SK-N-MC (cell line): ENCODE data around the gene ANKRD11.

ENCODE experiments used
- EZH2 ChIP-seq: fragments of 200-600 bp; sonication (generic); IDR thresholded peaks from one replicate; pipeline ENCODE4 v1.6.1; 2017; ENCODE audit warnings: antibody characterized with exemption
- FOXP2 ChIP-seq: optimal IDR thresholded peaks from 2 replicates; pipeline ENCODE3; 2011; ENCODE audit warnings: mild to moderate bottlenecking, moderate library complexity; ENCODE audit not compliant: insufficient read depth; ENCODE audit errors: extremely low read length, control extremely low read depth
- POLR2AphosphoS5 ChIP-seq: IDR thresholded peaks from 2 replicates; pipeline ENCODE4 v1.6.1; 2012; ENCODE audit warnings: mild to moderate bottlenecking, low read depth, low read length, borderline replicate concordance

DNA sequence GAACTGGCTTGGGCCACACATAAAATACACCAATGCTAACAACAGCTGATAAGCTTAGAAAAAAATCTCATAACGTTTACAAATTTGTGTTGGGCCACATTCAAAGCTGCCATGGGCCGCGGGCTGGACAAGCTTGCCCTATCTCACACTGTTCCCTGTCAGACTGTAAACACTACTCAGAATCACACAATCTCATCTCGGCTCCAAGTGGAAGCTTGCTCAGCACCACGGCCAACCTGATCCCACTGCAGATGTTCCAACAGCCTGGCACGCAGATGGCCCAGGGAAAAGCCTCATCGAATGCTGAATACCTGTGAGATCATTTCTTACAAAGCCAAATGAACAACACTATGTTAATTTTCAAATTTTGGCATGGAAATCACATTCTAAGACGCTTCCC, 125.8 kb downstream of the ANKRD11 start:
- TF ChIP-seq POLR2AphosphoS5: no peak
- TF ChIP-seq EZH2: no peak
- TF ChIP-seq FOXP2: no peak
